ENCODE measurements around the gene RMP24.

The RMP24 gene

GRCh38 chr18:35941299-35941698, 31.2 kb upstream of the RMP24 start:
- no peaks in the 10 kb centered on the region for H3K27me3 ChIP-seq (replicated peaks; ENCODE audit: insufficient read depth, low read length)
- no peaks in the 10 kb centered on the region for H3F3A ChIP-seq (ENCODE audit: insufficient read depth, low read length)
- H3K9me3 ChIP-seq (replicated peaks; ENCODE audit: insufficient read depth, low read length) = no peaks in the 10 kb centered on the region
- TF ChIP-seq EZH2 (optimal IDR thresholded peaks at IDR 0.05; ENCODE audit: low read depth, low read length) (no peak), EZH2phosphoT487 (IDR thresholded peaks at IDR 0.05; ENCODE audit: low read length) (no peak), CTCF (IDR thresholded peaks at IDR 0.05; ENCODE audit: low read length) (no peak)
- H3K4me3 ChIP-seq (ENCODE audit: low read length) = no peak overlapping the region
- H3K4me2 ChIP-seq (ENCODE audit: low read depth, low read length) = no peak overlapping the region
- no peaks in the 10 kb centered on the region for H4K20me1 ChIP-seq (ENCODE audit: insufficient read depth, low read length)
- H2AFZ ChIP-seq (ENCODE audit: low read length) = no peak overlapping the region
- no peaks in the 10 kb centered on the region for H3K36me3 ChIP-seq (replicated peaks; ENCODE audit: insufficient read depth, low read length)
- H3K9me2 ChIP-seq (replicated peaks; ENCODE audit: insufficient read depth, low read length) = no peaks in the 10 kb centered on the region
- H3K9ac ChIP-seq (ENCODE audit: low read length) = no peak overlapping the region
- no peak for DNase-seq
- no peak overlapping the region for H3K27ac ChIP-seq (ENCODE audit: low read length)
- no peaks in the 10 kb centered on the region for H3K79me2 ChIP-seq (ENCODE audit: low read length)
- H3K4me1 ChIP-seq (ENCODE audit: low read length) = no peaks in the 10 kb centered on the region

GRCh38 chr18:35942133-35942532, 30.3 kb upstream of the RMP24 start:
- no peak overlapping the region for H3K27ac ChIP-seq (ENCODE audit: low read length)
- no peaks in the 10 kb centered on the region for H3K4me1 ChIP-seq (ENCODE audit: low read length)

GRCh38 chr18:35942661-35943060, 29.8 kb upstream of the RMP24 start:
- Histone ChIP-seq H3K36me3 (replicated peaks; ENCODE audit: insufficient read depth, low read length) (no peaks in the 10 kb centered on the region), H3F3A (ENCODE audit: insufficient read depth, low read length) (no peaks in the 10 kb centered on the region), H2AFZ (ENCODE audit: low read length) (no peak overlapping the region), H3K27ac (ENCODE audit: low read length) (no peak overlapping the region), H3K4me2 (ENCODE audit: low read depth, low read length) (no peak overlapping the region), H3K9me2 (replicated peaks; ENCODE audit: insufficient read depth, low read length) (no peaks in the 10 kb centered on the region), H3K79me2 (ENCODE audit: low read length) (no peaks in the 10 kb centered on the region), H3K9ac (ENCODE audit: low read length) (no peak overlapping the region), H3K9me3 (replicated peaks; ENCODE audit: insufficient read depth, low read length) (no peaks in the 10 kb centered on the region), H3K27me3 (replicated peaks; ENCODE audit: insufficient read depth, low read length) (no peaks in the 10 kb centered on the region), H3K4me3 (ENCODE audit: low read length) (no peak overlapping the region), H4K20me1 (ENCODE audit: insufficient read depth, low read length) (no peaks in the 10 kb centered on the region), H3K4me1 (ENCODE audit: low read length) (no peaks in the 10 kb centered on the region)
- TF ChIP-seq EZH2 (optimal IDR thresholded peaks at IDR 0.05; ENCODE audit: low read depth, low read length) = no peak
- no peak for TF ChIP-seq EZH2phosphoT487 (IDR thresholded peaks at IDR 0.05; ENCODE audit: low read length)
- TF ChIP-seq CTCF (IDR thresholded peaks at IDR 0.05; ENCODE audit: low read length) = no peak
- DNase-seq = no peak

More at GRCh38 chr18:35942133-35942532, 30.3 kb upstream of the RMP24 start:
- Histone ChIP-seq H3K27me3 (replicated peaks; ENCODE audit: insufficient read depth, low read length) (no peaks in the 10 kb centered on the region), H3K79me2 (ENCODE audit: low read length) (no peaks in the 10 kb centered on the region), H4K20me1 (ENCODE audit: insufficient read depth, low read length) (no peaks in the 10 kb centered on the region), H3K36me3 (replicated peaks; ENCODE audit: insufficient read depth, low read length) (no peaks in the 10 kb centered on the region), H3K9ac (ENCODE audit: low read length) (no peak overlapping the region), H3K4me2 (ENCODE audit: low read depth, low read length) (no peak overlapping the region), H3K9me3 (replicated peaks; ENCODE audit: insufficient read depth, low read length) (no peaks in the 10 kb centered on the region), H3F3A (ENCODE audit: insufficient read depth, low read length) (no peaks in the 10 kb centered on the region), H2AFZ (ENCODE audit: low read length) (no peak overlapping the region), H3K4me3 (ENCODE audit: low read length) (no peak overlapping the region), H3K9me2 (replicated peaks; ENCODE audit: insufficient read depth, low read length) (no peaks in the 10 kb centered on the region)
- DNase-seq = no peak
- TF ChIP-seq CTCF (IDR thresholded peaks at IDR 0.05; ENCODE audit: low read length) (no peak), EZH2phosphoT487 (IDR thresholded peaks at IDR 0.05; ENCODE audit: low read length) (no peak), EZH2 (optimal IDR thresholded peaks at IDR 0.05; ENCODE audit: low read depth, low read length) (no peak)
